ENCODE results near the gene SERINC5.
"Not testable (repeated sequence)": the region's sequence is repeated elsewhere in the genome, so short reads cannot be mapped to it uniquely, and the experiment has no call there.

Gene SERINC5

GRCh38 chr5:80124121-80124918, 131.5 kb downstream of the SERINC5 start:
- no peak overlapping the region for H3K4me3 ChIP-seq (replicated peaks; ENCODE audit: low read depth, low read length)
- TF ChIP-seq, protein P1, sequence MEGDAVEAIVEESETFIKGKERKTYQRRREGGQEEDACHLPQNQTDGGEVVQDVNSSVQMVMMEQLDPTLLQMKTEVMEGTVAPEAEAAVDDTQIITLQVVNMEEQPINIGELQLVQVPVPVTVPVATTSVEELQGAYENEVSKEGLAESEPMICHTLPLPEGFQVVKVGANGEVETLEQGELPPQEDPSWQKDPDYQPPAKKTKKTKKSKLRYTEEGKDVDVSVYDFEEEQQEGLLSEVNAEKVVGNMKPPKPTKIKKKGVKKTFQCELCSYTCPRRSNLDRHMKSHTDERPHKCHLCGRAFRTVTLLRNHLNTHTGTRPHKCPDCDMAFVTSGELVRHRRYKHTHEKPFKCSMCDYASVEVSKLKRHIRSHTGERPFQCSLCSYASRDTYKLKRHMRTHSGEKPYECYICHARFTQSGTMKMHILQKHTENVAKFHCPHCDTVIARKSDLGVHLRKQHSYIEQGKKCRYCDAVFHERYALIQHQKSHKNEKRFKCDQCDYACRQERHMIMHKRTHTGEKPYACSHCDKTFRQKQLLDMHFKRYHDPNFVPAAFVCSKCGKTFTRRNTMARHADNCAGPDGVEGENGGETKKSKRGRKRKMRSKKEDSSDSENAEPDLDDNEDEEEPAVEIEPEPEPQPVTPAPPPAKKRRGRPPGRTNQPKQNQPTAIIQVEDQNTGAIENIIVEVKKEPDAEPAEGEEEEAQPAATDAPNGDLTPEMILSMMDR (IDR thresholded peaks at IDR 0.05; ENCODE audit: low read length, missing control alignments), result no peak

GRCh38 chr5:80122579-80122978, 133.3 kb downstream of the SERINC5 start:
- no peak for DNase-seq (ENCODE audit: low read depth)
- TF ChIP-seq, protein P1 (IDR thresholded peaks at IDR 0.05; ENCODE audit: low read length, missing control alignments), result no peak
- no peak overlapping the region for H3K4me3 ChIP-seq (replicated peaks; ENCODE audit: low read depth, low read length)

More at GRCh38 chr5:80124121-80124918, 131.5 kb downstream of the SERINC5 start:
- DNase-seq (ENCODE audit: low read depth), result no peak

GRCh38 chr5:80119372-80119771, 136.5 kb downstream of the SERINC5 start:
- no peak for DNase-seq (ENCODE audit: low read depth)
- no peak overlapping the region for H3K4me3 ChIP-seq (replicated peaks; ENCODE audit: low read depth, low read length)
- TF ChIP-seq, protein P1 (IDR thresholded peaks at IDR 0.05; ENCODE audit: low read length, missing control alignments), result no peak

DNA sequence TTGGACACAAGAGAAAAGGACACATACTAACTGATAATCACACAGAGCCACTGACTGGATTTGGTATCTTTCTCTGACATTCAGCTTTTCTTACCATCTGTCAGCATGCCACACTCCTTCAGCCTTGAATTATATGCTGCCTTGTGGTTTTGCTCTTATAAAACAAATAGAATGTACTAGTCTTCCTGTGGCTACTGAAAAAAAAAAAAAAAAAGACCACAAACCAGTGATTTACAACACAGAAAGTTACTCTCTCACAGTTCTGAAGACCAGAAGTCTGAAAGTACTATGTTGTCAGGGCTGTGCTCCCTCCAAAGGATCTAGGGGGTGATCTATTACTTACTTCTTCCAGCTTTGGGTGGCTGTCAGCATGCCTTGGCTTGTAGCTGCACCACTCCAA, 138.4 kb downstream of the SERINC5 start:
- no peak overlapping the region for H3K4me3 ChIP-seq (replicated peaks; ENCODE audit: low read depth, low read length)
- DNase-seq (ENCODE audit: low read depth), result no peak
- TF ChIP-seq, protein P1 (IDR thresholded peaks at IDR 0.05; ENCODE audit: low read length, missing control alignments), result no peak

DNA sequence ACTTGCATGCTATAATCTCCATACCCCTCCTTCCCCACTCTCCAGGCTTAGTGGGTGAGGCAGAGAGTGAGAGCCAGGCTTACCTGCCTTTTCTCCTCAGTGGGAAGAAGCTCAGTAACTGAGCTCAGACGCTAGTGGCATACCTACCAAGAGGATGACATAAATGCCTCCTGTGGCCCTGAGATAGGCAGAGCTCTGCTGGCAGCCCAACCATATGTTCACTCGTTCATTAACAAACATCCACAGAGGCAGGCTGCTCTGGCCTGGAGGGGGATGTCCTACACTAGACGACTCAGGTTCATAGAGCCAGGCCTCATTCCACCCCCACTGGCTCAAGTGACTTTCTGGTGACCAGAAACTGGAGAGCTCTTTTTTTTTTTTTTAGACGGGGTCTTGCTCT, 139.4 kb downstream of the SERINC5 start:
- DNase-seq (ENCODE audit: low read depth), result no peak
- H3K4me3 ChIP-seq (replicated peaks; ENCODE audit: low read depth, low read length), result no peak overlapping the region
- TF ChIP-seq, protein P1 (IDR thresholded peaks at IDR 0.05; ENCODE audit: low read length, missing control alignments), result no peak

GRCh38 chr5:80116000-80116399, 139.8 kb downstream of the SERINC5 start:
- H3K4me3 ChIP-seq (replicated peaks; ENCODE audit: low read depth, low read length), result no peak overlapping the region
- no peak for DNase-seq (ENCODE audit: low read depth)
- TF ChIP-seq, protein P1 (IDR thresholded peaks at IDR 0.05; ENCODE audit: low read length, missing control alignments), result no peak

DNA sequence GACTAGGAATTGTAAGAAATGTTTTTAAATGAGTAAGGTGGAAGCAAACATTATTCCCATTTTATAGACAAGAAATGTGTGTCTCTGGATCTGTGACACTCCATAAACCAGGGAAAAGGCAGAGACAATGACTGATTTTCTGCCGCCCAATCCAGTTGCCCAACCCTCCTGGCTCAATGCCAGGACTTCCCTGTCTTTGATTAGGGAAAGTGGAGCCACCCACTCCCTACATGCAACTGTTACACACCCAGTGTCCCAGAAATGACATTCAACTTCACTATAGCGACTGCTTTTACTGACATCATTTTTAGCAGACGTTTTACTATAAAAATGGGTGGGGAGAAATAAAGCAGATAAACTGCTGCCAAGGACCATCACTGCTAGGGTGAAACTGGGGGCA, 141.0 kb downstream of the SERINC5 start:
- H3K4me3 ChIP-seq (replicated peaks; ENCODE audit: low read depth, low read length), result no peak overlapping the region
- no peak for DNase-seq (ENCODE audit: low read depth)
- TF ChIP-seq, protein P1 (IDR thresholded peaks at IDR 0.05; ENCODE audit: low read length, missing control alignments), result no peak

DNA sequence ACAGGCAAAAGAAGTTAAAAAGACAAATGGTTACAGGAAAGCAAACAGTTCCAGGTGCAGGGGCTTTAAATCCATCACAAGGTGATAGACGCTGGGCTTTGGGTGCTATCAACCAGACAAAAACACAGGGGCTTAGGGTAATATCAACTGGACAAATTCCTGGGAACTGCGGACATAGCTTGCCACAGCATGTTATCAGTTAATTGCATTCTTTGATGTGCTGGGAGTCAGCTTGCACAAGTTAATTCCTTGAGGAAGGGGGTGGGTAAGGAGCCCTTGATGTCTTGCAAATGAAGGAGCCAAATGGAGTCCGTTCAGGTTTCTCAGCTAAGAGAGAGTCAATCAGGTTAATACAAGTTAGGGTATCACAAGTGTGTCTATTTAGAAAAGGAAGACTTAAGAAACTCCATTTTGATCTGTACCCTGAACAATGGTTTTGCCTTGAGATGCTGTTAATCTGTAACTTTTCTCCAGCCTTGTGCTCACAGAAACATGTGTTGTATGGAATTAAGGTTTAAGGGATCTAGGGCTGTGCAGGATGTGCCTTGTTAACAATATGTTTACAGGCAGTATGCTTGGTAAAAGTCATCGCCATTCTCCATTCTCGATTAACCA, 144.4 kb downstream of the SERINC5 start:
- not testable (repeated sequence) for DNase-seq (ENCODE audit: low read depth); H3K4me3 ChIP-seq (replicated peaks; ENCODE audit: low read depth, low read length)
